ENCODE results near the gene PIGK.

The PIGK gene

GRCh38 chr1:77245830-77246229 lies 26.6 kb upstream of the PIGK start:
- CTCF ChIA-PET: interaction anchor here (0.9 to 1.0 kb wide), 2 partner anchors 8 to 10 kb away, joined by 3 read pairs; no protein-coding TSS in a partner anchor
- TF ChIP-seq, protein P1, sequence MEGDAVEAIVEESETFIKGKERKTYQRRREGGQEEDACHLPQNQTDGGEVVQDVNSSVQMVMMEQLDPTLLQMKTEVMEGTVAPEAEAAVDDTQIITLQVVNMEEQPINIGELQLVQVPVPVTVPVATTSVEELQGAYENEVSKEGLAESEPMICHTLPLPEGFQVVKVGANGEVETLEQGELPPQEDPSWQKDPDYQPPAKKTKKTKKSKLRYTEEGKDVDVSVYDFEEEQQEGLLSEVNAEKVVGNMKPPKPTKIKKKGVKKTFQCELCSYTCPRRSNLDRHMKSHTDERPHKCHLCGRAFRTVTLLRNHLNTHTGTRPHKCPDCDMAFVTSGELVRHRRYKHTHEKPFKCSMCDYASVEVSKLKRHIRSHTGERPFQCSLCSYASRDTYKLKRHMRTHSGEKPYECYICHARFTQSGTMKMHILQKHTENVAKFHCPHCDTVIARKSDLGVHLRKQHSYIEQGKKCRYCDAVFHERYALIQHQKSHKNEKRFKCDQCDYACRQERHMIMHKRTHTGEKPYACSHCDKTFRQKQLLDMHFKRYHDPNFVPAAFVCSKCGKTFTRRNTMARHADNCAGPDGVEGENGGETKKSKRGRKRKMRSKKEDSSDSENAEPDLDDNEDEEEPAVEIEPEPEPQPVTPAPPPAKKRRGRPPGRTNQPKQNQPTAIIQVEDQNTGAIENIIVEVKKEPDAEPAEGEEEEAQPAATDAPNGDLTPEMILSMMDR (IDR thresholded peaks at IDR 0.05; ENCODE audit: insufficient read depth, low read length, missing control alignments): no peak
- no peak for DNase-seq (ENCODE audit: low read depth, low spot score)

GRCh38 chr1:77239311-77239710 lies 20.1 kb upstream of the PIGK start:
- DNase-seq (ENCODE audit: low read depth, low spot score): no peak
- H3K4me3 ChIP-seq (ENCODE audit: low read depth, low read length): no peak overlapping the region
- ChIA-PET POLR2A (no interaction called here), CTCF (no interaction called here)
- TF ChIP-seq, protein P1 (IDR thresholded peaks at IDR 0.05; ENCODE audit: insufficient read depth, low read length, missing control alignments): no peak

More at GRCh38 chr1:77245830-77246229, 26.6 kb upstream of the PIGK start:
- no peak overlapping the region for H3K4me3 ChIP-seq (ENCODE audit: low read depth, low read length)
- POLR2A ChIA-PET: no interaction called here

- TF ChIP-seq, protein P1 (IDR thresholded peaks at IDR 0.05; ENCODE audit: insufficient read depth, low read length, missing control alignments): no peak
- ChIA-PET POLR2A (no interaction called here), CTCF (no interaction called here)
- DNase-seq (ENCODE audit: low read depth, low spot score): no peak
- no peak overlapping the region for H3K4me3 ChIP-seq (ENCODE audit: low read depth, low read length)
Measured at GRCh38 chr1:77238462-77238861, 19.2 kb upstream of the PIGK start.

DNA sequence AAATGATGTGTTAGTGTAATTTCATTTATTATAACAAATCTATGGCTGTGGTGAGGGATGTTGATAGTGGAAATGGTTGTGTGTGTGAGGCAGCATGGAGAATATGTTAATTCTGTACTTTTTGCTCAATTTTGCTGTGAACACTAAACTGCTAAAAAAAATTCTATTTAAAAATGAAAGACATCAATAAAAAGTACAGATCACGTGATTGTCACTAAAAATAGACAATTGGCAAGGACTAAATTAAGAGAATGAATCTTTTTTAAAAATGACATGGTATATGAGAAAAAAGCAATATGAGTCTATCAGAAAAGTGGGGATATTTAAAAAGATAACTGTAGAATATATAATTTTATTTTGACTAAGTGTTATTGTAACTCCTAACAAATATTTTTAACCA lies 15.7 kb upstream of the PIGK start:
- ChIA-PET CTCF (no interaction called here), POLR2A (no interaction called here)
- H3K4me3 ChIP-seq (ENCODE audit: low read depth, low read length): no peak overlapping the region
- no peak for DNase-seq (ENCODE audit: low read depth, low spot score)
- TF ChIP-seq, protein P1 (IDR thresholded peaks at IDR 0.05; ENCODE audit: insufficient read depth, low read length, missing control alignments): no peak

DNA sequence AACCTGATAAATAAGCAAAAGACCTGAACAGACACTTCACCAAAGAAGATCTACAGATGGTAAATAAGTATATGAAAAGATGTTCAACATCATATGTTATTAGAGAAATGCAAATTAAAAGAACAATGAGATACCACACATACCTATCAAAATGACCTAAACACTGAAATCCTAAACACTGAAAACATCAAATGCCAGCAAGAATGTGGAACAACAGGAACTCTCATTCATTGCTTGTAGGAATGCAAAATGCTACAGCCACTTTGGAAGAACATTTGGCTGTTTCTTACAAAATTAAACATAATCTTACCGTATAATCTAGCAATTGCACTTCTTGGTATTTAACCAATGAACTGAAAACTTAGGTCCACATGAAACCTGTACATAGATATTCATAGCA lies 14.9 kb upstream of the PIGK start:
- ChIA-PET POLR2A (no interaction called here), CTCF (no interaction called here)
- TF ChIP-seq, protein P1 (IDR thresholded peaks at IDR 0.05; ENCODE audit: insufficient read depth, low read length, missing control alignments): no peak
- DNase-seq (ENCODE audit: low read depth, low spot score): no peak
- H3K4me3 ChIP-seq (ENCODE audit: low read depth, low read length): no peak overlapping the region

- CTCF ChIA-PET: no interaction called here
- no peak overlapping the region for H3K4me3 ChIP-seq (ENCODE audit: low read depth, low read length)
- DNase-seq (ENCODE audit: low read depth, low spot score): no peak
- TF ChIP-seq, protein P1 (IDR thresholded peaks at IDR 0.05; ENCODE audit: insufficient read depth, low read length, missing control alignments): no peak
- POLR2A ChIA-PET: no interaction called here
Measured at GRCh38 chr1:77232829-77233228, 13.6 kb upstream of the PIGK start.
